ENCODE results near the gene ELL. TPM values are rescaled to one million over a fixed set of nuclear protein-coding genes. Genes with fewer than 3 reads are reported as not detected.
"Not testable (repeated sequence)": the region's sequence is repeated elsewhere in the genome, so short reads cannot be mapped to it uniquely, and the experiment has no call there.

Gene ELL
- total RNA-seq, 1 donor: 40.4 TPM

GRCh38 chr19:18419699-18420460, 102.0 kb downstream of the ELL start:
- Histone ChIP-seq H3K4me1 (ENCODE audit: insufficient read depth, low read length) (peaks cover 87% of the 10 kb centered on the region), H3K4me3 (ENCODE audit: low read length) (peak overlapping the region; percentile 41), H3K9me3 (ENCODE audit: low read depth, low read length) (no peaks in the 10 kb centered on the region), H3K27me3 (ENCODE audit: insufficient read depth, low read length) (no peaks in the 10 kb centered on the region)

DNA sequence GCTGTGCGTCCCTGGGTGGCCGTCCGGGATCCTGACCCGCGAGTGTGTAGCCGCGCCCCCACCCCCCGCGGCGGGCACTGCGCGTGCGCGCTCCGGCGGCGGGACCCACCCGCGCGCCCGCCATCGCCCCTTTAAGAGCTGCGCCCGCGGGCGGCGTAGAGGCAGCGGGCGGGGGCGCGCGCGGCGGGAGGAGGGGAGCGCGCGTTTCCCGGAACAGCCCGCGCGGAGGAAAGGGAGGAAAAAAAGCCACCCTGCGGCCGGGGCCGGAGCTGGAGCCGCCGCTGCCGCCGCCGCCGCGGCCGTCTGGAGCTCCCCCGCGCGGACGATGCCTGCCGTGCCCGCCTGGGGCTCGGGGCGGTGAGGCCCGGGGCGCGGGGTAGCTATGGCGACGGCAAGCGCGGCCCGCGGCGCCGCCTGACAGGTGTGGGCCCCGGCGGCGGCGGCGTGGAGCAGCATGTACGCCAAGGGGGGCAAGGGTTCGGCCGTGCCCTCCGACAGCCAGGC, 102.6 kb downstream of the ELL start, which contains the start of gene SSBP4:
SSBP4 (plus strand) TSS at position 204 of the 504 bp plus-strand sequence; CDS start at position 455, 251 bp downstream.
- H3K4me1 ChIP-seq (ENCODE audit: insufficient read depth, low read length): peaks cover 93% of the 10 kb centered on the region
- peak within 1 kb of the TSS; percentile 41 for H3K4me3 ChIP-seq (ENCODE audit: low read length)
- H3K27me3 ChIP-seq (ENCODE audit: insufficient read depth, low read length): no peaks in the 10 kb centered on the region
- H3K9me3 ChIP-seq (ENCODE audit: low read depth, low read length): no peaks in the 10 kb centered on the region

GRCh38 chr19:18418483-18419194, 103.2 kb downstream of the ELL start:
- peaks cover 91% of the 10 kb centered on the region for H3K4me1 ChIP-seq (ENCODE audit: insufficient read depth, low read length)
- H3K9me3 ChIP-seq (ENCODE audit: low read depth, low read length): no peaks in the 10 kb centered on the region
- H3K4me3 ChIP-seq (ENCODE audit: low read length): peak overlapping the region; percentile 41
- no peaks in the 10 kb centered on the region for H3K27me3 ChIP-seq (ENCODE audit: insufficient read depth, low read length)

DNA sequence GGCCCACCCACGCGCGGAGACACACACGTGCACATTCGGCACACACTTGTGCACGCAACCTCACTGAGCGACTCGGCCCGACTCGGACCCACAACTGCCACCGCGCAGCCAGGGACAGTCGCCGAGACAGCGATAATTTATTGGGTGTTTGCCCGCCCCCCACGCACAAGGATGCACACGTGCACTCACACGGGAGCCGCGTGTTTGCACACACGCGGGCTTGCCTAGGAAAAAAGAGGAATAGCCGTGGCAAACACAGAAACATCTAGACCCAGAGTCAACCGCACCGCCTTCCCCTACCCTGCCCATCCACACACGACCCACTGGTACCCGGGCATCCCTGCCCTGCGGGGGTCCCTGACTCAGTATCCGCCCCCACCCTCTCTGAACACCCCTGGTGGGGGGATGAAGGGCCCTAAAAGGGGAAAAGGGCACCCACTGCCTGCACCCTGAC, 103.8 kb downstream of the ELL start:
- Histone ChIP-seq H3K9me3 (ENCODE audit: low read depth, low read length) (no peaks in the 10 kb centered on the region), H3K4me1 (ENCODE audit: insufficient read depth, low read length) (peaks cover 85% of the 10 kb centered on the region), H3K27me3 (ENCODE audit: insufficient read depth, low read length) (no peaks in the 10 kb centered on the region), H3K4me3 (ENCODE audit: low read length) (no peak overlapping the region)

- no peaks in the 10 kb centered on the region for H3K27me3 ChIP-seq (ENCODE audit: insufficient read depth, low read length)
- H3K4me1 ChIP-seq (ENCODE audit: insufficient read depth, low read length): peaks cover 79% of the 10 kb centered on the region
- H3K9me3 ChIP-seq (ENCODE audit: low read depth, low read length): no peaks in the 10 kb centered on the region
- H3K4me3 ChIP-seq (ENCODE audit: low read length): peak overlapping the region; percentile 30
Measured at GRCh38 chr19:18417250-18418028, 104.4 kb downstream of the ELL start.

DNA sequence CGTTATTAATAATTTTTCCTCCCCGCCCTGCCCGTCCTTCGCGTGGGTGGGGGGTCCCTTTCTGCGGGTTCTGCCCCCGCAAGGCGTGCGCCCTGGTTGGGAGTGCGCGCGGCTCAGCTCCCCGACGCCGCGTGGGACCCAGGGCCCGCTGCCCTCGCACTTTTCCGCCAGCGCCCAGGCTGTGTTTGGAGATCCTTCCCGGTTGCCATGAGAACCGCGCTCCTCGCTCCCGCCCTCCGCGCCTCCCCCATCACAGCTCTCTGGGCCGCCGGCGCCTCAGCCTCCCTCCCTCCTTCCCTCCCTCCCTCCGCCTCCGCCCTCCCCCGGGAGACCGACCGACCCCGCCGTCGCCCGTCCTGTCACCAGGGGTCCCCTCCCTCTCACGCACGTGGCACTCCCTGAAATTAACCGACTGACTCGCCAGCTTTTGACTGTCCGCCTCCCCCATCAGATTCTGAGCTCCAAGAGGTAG, 105.1 kb downstream of the ELL start:
- no peaks in the 10 kb centered on the region for H3K27me3 ChIP-seq (ENCODE audit: insufficient read depth, low read length)
- no peaks in the 10 kb centered on the region for H3K9me3 ChIP-seq (ENCODE audit: low read depth, low read length)
- peaks cover 72% of the 10 kb centered on the region for H3K4me1 ChIP-seq (ENCODE audit: insufficient read depth, low read length)
- H3K4me3 ChIP-seq (ENCODE audit: low read length): peak overlapping the region; percentile 30

DNA sequence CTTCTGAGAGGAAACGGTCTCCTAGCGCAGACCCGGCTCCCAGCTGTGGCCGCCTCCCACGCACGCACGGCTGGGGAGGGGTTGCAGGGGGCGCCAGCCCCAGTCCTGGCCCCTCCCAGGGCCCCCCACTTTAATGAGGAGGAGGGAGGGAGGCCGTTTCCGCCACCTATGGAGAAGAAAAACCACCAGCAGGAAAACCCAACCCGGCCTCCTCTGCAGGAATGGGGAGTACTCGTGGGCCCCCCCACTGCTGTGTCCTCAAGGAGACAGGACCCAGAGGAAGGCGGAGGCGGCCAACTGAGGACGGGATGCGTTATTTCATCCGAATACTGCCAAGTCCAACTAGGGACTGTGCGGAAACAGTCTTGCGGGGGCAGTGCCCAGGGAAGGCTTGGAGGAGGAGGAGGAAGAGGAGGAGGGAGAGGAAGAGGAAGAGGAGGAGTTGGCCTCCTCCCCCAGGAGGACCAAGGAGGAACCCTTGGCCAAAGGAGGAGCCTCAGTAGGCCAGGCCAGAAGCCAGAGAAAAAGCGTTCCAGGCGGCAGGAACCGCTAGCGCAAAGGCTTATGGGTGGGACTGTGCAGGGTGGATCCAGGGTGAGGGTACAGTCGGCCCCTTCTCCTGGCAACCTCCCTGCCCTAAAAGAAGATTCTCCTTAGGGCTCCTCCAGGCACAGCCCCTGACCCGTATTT, 106.5 kb downstream of the ELL start:
- peak overlapping the region; percentile 12 for H3K4me3 ChIP-seq (ENCODE audit: low read length)
- H3K4me1 ChIP-seq (ENCODE audit: insufficient read depth, low read length): peaks cover 61% of the 10 kb centered on the region
- H3K27me3 ChIP-seq (ENCODE audit: insufficient read depth, low read length): no peaks in the 10 kb centered on the region
- no peaks in the 10 kb centered on the region for H3K9me3 ChIP-seq (ENCODE audit: low read depth, low read length)

DNA sequence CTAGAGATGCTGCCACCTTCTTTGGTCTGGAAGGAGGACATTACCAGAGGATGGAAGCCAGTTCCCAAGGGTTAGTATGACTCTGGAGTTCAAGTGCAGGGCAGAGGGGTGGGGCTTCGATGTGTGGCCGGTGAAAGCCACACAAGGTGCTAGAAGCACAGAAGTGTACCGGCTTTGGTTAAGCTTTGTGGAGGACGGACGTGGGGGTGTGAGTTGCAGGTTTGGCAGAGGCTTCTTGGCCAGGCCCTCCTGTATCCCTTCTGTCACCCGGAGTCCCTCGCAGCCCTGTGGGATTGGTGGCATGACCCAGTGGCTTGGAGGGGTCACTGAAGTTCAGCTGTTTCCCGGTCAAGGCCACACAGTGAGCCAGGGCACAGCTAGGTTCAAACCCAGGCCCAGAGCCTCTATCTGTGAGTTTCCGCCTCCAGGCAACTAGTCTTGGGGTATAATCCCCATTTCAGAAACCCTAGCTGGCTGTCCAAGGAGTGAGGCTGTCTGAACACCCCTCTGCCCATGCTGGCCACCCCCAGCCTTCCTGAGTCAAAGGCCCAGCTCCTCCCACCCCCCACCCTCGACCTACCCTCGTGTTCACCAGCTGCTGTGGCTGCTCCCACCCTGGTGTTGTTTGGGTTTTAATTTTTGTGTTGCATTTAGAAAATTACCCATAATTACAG, 107.2 kb downstream of the ELL start:
- Histone ChIP-seq H3K27me3 (ENCODE audit: insufficient read depth, low read length) (no peaks in the 10 kb centered on the region), H3K9me3 (ENCODE audit: low read depth, low read length) (no peaks in the 10 kb centered on the region), H3K4me1 (ENCODE audit: insufficient read depth, low read length) (peaks cover 55% of the 10 kb centered on the region), H3K4me3 (ENCODE audit: low read length) (no peak overlapping the region)

DNA sequence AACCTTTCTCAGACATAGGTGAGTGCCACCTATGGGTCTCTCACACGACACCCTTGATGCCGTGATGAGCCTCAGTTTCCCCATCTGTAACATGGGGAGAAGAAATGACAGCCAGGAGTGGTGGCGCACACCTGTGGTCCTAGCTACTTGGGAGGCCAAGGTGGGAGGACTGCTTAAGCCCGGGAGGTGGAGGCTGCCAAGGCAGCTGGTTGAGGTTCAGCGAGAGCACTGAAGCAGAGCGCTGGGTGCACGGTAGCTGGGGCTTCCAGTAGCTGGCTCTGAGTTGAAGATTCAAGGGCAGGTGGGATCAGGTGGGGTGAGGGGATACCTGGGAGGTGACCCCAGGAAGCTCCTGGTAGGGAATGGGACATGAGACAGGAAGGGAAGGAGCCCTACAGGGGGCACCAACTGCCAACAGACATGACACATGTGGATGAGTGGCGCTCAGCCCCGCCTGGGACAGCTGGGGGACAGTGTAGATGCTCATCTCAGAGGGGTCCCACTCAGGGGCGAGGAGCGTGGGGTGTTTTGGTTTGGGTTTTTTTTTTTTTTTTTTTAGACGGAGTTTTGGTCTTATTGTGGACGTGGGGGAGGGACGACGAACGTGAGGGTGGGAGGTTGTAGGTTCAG, 109.1 kb downstream of the ELL start:
- H3K4me1 ChIP-seq (ENCODE audit: insufficient read depth, low read length): peaks cover 47% of the 10 kb centered on the region
- H3K4me3 ChIP-seq (ENCODE audit: low read length): no peak overlapping the region
- H3K9me3 ChIP-seq (ENCODE audit: low read depth, low read length): no peaks in the 10 kb centered on the region
- H3K27me3 ChIP-seq (ENCODE audit: insufficient read depth, low read length): no peaks in the 10 kb centered on the region

- Histone ChIP-seq H3K4me1 (ENCODE audit: insufficient read depth, low read length) (peaks cover 20% of the 10 kb centered on the region), H3K9me3 (ENCODE audit: low read depth, low read length) (no peaks in the 10 kb centered on the region)
Measured at GRCh38 chr19:18408053-18408476, 113.8 kb downstream of the ELL start.

GRCh38 chr19:18406749-18407148, 115.1 kb downstream of the ELL start:
- Histone ChIP-seq H3K4me1 (ENCODE audit: insufficient read depth, low read length) (peaks cover 33% of the 10 kb centered on the region), H3K4me3 (ENCODE audit: low read length) (no peak overlapping the region), H3K9me3 (ENCODE audit: low read depth, low read length) (no peaks in the 10 kb centered on the region), H3K27me3 (ENCODE audit: insufficient read depth, low read length) (no peaks in the 10 kb centered on the region)

More at GRCh38 chr19:18408053-18408476, 113.8 kb downstream of the ELL start:
- Histone ChIP-seq H3K27me3 (ENCODE audit: insufficient read depth, low read length) (no peaks in the 10 kb centered on the region), H3K4me3 (ENCODE audit: low read length) (no peak overlapping the region)

DNA sequence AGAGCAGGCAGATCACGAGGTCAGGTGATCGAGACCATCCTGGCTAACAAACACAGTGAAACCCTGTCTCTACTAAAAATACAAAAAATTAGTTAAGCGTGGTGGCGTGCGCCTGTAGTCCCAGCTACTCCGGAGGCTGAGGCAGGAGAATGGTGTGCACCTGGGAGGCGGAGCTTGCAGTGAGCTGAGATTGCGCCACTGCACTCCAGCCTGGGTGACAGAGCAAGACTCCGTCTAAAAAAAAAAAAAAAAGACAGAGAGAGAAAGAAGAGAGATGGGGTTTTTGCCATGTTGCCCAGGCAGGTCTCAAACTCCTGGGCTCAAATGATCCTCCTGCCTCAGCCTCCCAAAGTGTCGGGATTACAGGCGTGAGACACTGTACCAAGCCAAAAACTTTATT, 116.1 kb downstream of the ELL start:
- H3K4me1 ChIP-seq (ENCODE audit: insufficient read depth, low read length): peaks cover 43% of the 10 kb centered on the region
- H3K9me3 ChIP-seq (ENCODE audit: low read depth, low read length); H3K27me3 ChIP-seq (ENCODE audit: insufficient read depth, low read length); H3K4me3 ChIP-seq (ENCODE audit: low read length): not testable (repeated sequence)

DNA sequence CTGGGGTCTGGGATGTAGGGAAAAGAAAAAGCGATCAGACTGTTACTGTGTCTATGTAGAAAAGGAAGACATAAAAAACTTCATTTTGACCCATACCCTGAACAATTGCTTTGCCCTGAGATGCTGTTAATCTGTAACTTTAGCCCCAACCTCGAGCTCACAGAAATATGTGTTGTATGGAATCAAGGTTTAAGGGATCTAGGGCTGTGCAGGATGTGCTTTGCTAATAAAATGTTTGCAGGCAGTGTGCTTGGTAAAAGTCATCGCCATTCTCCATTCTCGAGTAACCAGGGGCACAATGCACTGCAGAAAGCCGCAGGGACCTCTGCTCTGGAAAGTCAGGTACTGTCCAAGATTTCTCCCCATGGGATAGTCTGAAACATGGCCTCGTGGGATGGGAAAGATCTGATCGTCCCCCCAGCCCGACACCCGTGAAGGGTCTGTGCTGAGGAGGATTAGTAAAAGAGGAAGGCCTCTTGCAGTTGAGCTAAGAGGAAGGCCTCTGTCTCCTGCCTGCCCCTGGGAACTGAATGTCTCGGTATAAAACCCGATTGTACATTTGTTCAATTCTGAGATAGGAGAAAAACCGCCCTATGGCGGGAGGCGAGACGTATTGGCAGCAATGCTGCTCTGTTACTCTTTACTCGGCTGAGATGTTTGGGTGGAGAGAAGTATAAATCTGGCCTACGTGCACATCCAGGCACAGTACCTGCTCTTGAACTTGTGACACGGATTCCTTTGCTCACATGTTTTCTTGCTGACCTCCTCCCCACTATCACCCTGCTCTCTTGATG, 119.2 kb downstream of the ELL start:
- peaks cover 58% of the 10 kb centered on the region for H3K4me1 ChIP-seq (ENCODE audit: insufficient read depth, low read length)
- not testable (repeated sequence) for H3K27me3 ChIP-seq (ENCODE audit: insufficient read depth, low read length); H3K4me3 ChIP-seq (ENCODE audit: low read length); H3K9me3 ChIP-seq (ENCODE audit: low read depth, low read length)
